HepG2 (cell line): ENCODE measurements around the gene MMP8.

Source experiments
- ATF6 ChIP-seq: sonication (generic); formaldehyde crosslinking; conservative IDR thresholded peaks from 2 replicates; pipeline ENCODE4 v1.4.0; 2020; ENCODE audit warnings: missing genetic modification reagents
- CTCF ChIP-seq: sonication (generic); formaldehyde crosslinking; IDR thresholded peaks from 2 replicates; pipeline ENCODE4 v1.5.0; 2020; ENCODE audit warnings: mild to moderate bottlenecking, missing genetic modification reagents, moderate library complexity
- POLR2AphosphoS5 ChIP-seq: IDR thresholded peaks from 2 replicates; pipeline ENCODE4 v1.6.1; 2012; ENCODE audit warnings: low read depth, low read length
- RELA ChIP-seq: sonication (generic); formaldehyde crosslinking; IDR thresholded peaks from 2 replicates; pipeline ENCODE4 v1.4.0; 2020; ENCODE audit warnings: missing genetic modification reagents
- RFXANK ChIP-seq: IDR thresholded peaks from 2 replicates; pipeline ENCODE4 v1.6.1; 2016
- SMAD9 ChIP-seq: sonication (generic); formaldehyde crosslinking; IDR thresholded peaks from 2 replicates; pipeline ENCODE4 v1.5.1; 2020; ENCODE audit warnings: mild to moderate bottlenecking, missing genetic modification reagents
- SRSF9 ChIP-seq: fragments of 200-400 bp; formaldehyde crosslinking; IDR thresholded peaks from 2 replicates; pipeline ENCODE4 v1.6.1; 2018; ENCODE audit warnings: borderline replicate concordance, mild to moderate bottlenecking, low read depth, low read length; ENCODE audit not compliant: insufficient read depth, poor library complexity, severe bottlenecking
- ZNF501 ChIP-seq: sonication (generic); formaldehyde crosslinking; IDR thresholded peaks from 2 replicates; pipeline ENCODE4 v1.5.1; 2020; ENCODE audit warnings: mild to moderate bottlenecking, moderate library complexity, missing genetic modification reagents

DNA sequence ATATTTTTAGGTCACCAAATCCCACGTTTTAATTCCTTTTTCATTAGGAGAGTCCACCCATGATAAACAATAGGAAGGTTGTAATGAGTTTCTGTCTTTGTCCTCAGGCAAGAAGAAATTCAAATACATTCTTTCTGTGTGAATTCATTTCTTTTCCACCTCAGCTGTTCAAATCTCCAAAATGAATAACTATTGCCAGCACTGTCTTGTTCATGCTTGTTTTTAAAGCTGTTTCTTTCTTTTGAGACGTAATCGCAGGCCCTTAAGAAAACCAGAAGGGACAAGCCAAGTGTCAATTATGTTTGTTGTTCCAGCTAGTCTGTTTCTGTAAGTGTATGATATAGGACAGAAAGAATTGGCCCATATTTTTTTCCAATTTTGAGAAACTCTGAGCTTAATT, 39.4 kb downstream of the MMP8 start:
- TF ChIP-seq SMAD9 (CRISPR knock-in tag) (no peak), RFXANK (CRISPR knock-in tag) (no peak), CTCF (CRISPR knock-in tag) (no peak), ATF6 (CRISPR knock-in tag) (no peak), POLR2AphosphoS5 (no peak), RELA (CRISPR knock-in tag) (no peak), ZNF501 (no peak), SRSF9 (no peak)
